ENCODE results near the gene PYROXD2. TPM values are rescaled to one million over a fixed set of nuclear protein-coding genes. Genes with fewer than 3 reads are reported as not detected.

Gene PYROXD2
- polyA plus RNA-seq, result 0.11 and 0.80 TPM in 2 replicates
- polyA minus RNA-seq, result 0.93 TPM in 1 of 2 replicates, not detected in the other

- no peak within 1 kb of the TSS for H3K4me3 ChIP-seq (ENCODE audit: low read length)
- H3F3A ChIP-seq (ENCODE audit: insufficient read depth, low read length, poor library complexity, severe bottlenecking), result no peaks in the 10 kb centered on the region
- H3K79me2 ChIP-seq (replicated peaks; ENCODE audit: insufficient read depth, low read length), result no peaks in the 10 kb centered on the region
- H3K4me2 ChIP-seq (ENCODE audit: low read length), result no peak within 1 kb of the TSS
- no peaks in the 10 kb centered on the region for H3K27me3 ChIP-seq (ENCODE audit: insufficient read depth, low read depth, low read length)
- H3K36me3 ChIP-seq (ENCODE audit: insufficient read depth, low read length), result no peaks in the 10 kb centered on the region
- no peak within 1 kb of the TSS for H3K27ac ChIP-seq (ENCODE audit: low read length)
- no peak within 1 kb of the TSS for H2AFZ ChIP-seq (ENCODE audit: low read depth, low read length)
- no peaks in the 10 kb centered on the region for H3K9me2 ChIP-seq (ENCODE audit: insufficient read depth, low read length)
- no peaks in the 10 kb centered on the region for H3K9me3 ChIP-seq (ENCODE audit: low read length)
- no peak for TF ChIP-seq EP300 (conservative IDR thresholded peaks at IDR 0.05; ENCODE audit: poor library complexity, severe bottlenecking)
- TF ChIP-seq REST (IDR thresholded peaks at IDR 0.05; ENCODE audit: borderline replicate concordance), result no peak
- no peak for TF ChIP-seq EZH2 (IDR thresholded peaks at IDR 0.05; ENCODE audit: borderline replicate concordance, insufficient read depth, low read length, poor library complexity, severe bottlenecking)
- TF ChIP-seq RAD21 (conservative IDR thresholded peaks at IDR 0.05), result no peak
- TF ChIP-seq TAF1 (IDR thresholded peaks at IDR 0.05; ENCODE audit: low read depth), result no peak
- TF ChIP-seq POLR2AphosphoS5 (IDR thresholded peaks at IDR 0.05), result no peak
- no peak for TF ChIP-seq SMC3 (conservative IDR thresholded peaks at IDR 0.05; ENCODE audit: poor library complexity)
- TF ChIP-seq CTCF (IDR thresholded peaks at IDR 0.05; ENCODE audit: poor library complexity, severe bottlenecking), result no peak
- TF ChIP-seq MXI1 (conservative IDR thresholded peaks at IDR 0.05; ENCODE audit: poor library complexity, severe bottlenecking), result no peak
- H4K20me1 ChIP-seq (ENCODE audit: insufficient read depth), result no peaks in the 10 kb centered on the region
- no peak within 1 kb of the TSS for H3K9ac ChIP-seq (ENCODE audit: low read length)
Measured at GRCh38 chr10:98414932-98415730, at the start of gene PYROXD2. TSS of gene PYROXD2 (minus strand) at chr10:98415182. CDS start at chr10:98415135, 47 bp downstream.

DNA sequence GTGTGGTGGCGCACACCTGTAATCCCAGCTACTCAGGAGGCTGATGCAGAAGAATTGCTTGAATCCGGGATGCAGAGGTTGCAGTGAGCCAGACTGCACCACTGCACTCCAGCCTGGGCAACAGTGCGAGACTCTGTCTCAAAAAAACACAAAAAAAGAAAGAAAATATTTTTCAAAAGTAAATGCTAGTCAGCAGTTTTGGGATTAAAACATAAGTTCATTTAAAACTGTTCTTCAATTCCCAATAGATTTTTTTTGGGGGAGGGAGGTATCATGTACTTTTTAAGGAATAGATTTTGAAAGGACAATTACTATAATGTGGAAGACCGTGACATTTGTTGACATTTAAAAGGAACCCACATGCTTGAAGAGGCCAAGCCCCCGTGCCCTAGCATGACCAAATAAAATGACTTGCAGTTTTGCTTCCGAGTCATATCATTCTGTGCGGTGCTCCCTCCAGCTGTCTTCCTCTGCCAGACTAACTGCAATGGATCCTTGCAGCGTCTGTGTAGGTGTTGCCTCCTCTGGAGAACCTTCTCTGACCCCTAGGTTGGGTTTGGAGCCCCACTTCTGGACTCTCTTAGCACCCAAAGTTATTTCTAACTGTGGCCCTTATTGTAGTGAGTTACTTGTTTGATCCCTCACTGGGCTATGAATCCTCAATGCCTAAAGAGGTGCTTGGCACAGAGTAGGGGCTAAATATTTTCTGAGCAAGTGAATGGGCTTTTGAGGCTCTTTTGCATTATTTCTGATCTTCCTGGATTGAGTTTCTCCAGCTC is 49.2 kb upstream of the PYROXD2 start:
- no peaks in the 10 kb centered on the region for H3K27me3 ChIP-seq (ENCODE audit: insufficient read depth, low read depth, low read length)
- H3K36me3 ChIP-seq (ENCODE audit: insufficient read depth, low read length), result no peaks in the 10 kb centered on the region
- H3K9ac ChIP-seq (ENCODE audit: low read length), result no peak overlapping the region
- no peaks in the 10 kb centered on the region for H3K79me2 ChIP-seq (replicated peaks; ENCODE audit: insufficient read depth, low read length)
- H2AFZ ChIP-seq (ENCODE audit: low read depth, low read length), result no peak overlapping the region
- TF ChIP-seq EZH2 (IDR thresholded peaks at IDR 0.05; ENCODE audit: borderline replicate concordance, insufficient read depth, low read length, poor library complexity, severe bottlenecking) (no peak), CTCF (IDR thresholded peaks at IDR 0.05; ENCODE audit: poor library complexity, severe bottlenecking) (no peak), REST (IDR thresholded peaks at IDR 0.05; ENCODE audit: borderline replicate concordance) (no peak), RAD21 (conservative IDR thresholded peaks at IDR 0.05) (no peak), TAF1 (IDR thresholded peaks at IDR 0.05; ENCODE audit: low read depth) (no peak), MXI1 (conservative IDR thresholded peaks at IDR 0.05; ENCODE audit: poor library complexity, severe bottlenecking) (no peak), SMC3 (conservative IDR thresholded peaks at IDR 0.05; ENCODE audit: poor library complexity) (no peak), POLR2AphosphoS5 (IDR thresholded peaks at IDR 0.05) (no peak), EP300 (conservative IDR thresholded peaks at IDR 0.05; ENCODE audit: poor library complexity, severe bottlenecking) (no peak)
- H3F3A ChIP-seq (ENCODE audit: insufficient read depth, low read length, poor library complexity, severe bottlenecking), result no peaks in the 10 kb centered on the region
- H3K4me3 ChIP-seq (ENCODE audit: low read length), result no peak overlapping the region
- no peaks in the 10 kb centered on the region for H3K9me3 ChIP-seq (ENCODE audit: low read length)
- no peaks in the 10 kb centered on the region for H4K20me1 ChIP-seq (ENCODE audit: insufficient read depth)
- no peak overlapping the region for H3K4me2 ChIP-seq (ENCODE audit: low read length)
- no peak overlapping the region for H3K27ac ChIP-seq (ENCODE audit: low read length)
- H3K9me2 ChIP-seq (ENCODE audit: insufficient read depth, low read length), result no peaks in the 10 kb centered on the region

Measured in neural cell (in vitro differentiated cells).